ENCODE measurements around the gene ENTPD7.
"Not testable (repeated sequence)": the region's sequence is repeated elsewhere in the genome, so short reads cannot be mapped to it uniquely, and the experiment has no call there.

The ENTPD7 gene

GRCh38 chr10:99685597-99685967, 26.3 kb downstream of the ENTPD7 start:
- no peak for DNase-seq (ENCODE audit: low read depth in 2 of 2)

GRCh38 chr10:99689461-99689860, 30.2 kb downstream of the ENTPD7 start:
- no peak for DNase-seq (ENCODE audit: low read depth in 2 of 2)

- no peak for DNase-seq (ENCODE audit: low read depth in 2 of 2)
Observed at GRCh38 chr10:99693933-99694583, 34.7 kb downstream of the ENTPD7 start.

DNA sequence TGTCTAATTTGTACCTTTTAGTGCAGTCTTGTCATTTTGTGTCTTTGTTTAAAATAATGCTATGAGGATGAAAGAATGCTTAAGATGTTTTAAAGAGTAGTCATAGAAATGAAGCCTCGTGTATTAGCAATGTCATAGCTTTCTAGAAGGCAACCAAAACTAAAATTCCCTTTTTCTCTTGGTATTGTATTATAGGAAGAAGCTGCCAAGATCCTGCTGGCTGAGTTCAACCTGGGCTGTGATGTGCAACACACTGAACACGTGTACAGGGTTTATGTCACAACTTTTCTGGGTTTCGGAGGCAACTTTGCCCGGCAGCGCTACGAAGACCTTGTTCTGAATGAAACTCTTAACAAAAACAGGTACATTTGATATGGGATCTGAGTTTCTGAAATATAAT, 36.5 kb downstream of the ENTPD7 start:
- DNase-seq (ENCODE audit: low read depth in 2 of 2): no peak

DNA sequence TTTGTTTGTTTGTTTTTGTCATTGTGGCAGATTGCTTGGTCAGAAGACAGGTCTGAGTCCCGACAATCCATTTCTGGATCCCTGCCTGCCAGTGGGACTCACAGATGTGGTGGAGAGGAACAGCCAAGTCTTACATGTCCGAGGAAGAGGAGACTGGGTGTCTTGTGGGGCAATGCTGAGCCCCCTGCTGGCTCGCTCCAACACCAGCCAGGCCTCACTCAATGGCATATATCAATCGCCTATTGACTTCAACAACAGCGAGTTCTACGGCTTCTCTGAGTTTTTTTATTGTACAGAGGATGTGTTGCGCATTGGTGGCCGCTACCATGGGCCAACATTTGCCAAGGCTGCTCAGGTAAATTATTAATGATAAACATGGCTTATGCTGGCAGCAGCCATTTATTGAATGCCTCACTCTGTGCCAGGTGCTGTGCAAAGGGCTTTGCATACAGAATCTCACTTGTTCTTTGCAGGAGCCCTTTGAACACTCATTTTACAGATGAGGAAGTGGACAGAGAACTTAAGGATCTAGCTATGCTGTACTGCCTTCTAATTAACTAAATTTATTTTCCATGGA, 39.3 kb downstream of the ENTPD7 start:
- no peak for DNase-seq (ENCODE audit: low read depth in 2 of 2)

- DNase-seq (ENCODE audit: low read depth in 2 of 2): no peak
Observed at GRCh38 chr10:99700649-99701048, 41.3 kb downstream of the ENTPD7 start.

DNA sequence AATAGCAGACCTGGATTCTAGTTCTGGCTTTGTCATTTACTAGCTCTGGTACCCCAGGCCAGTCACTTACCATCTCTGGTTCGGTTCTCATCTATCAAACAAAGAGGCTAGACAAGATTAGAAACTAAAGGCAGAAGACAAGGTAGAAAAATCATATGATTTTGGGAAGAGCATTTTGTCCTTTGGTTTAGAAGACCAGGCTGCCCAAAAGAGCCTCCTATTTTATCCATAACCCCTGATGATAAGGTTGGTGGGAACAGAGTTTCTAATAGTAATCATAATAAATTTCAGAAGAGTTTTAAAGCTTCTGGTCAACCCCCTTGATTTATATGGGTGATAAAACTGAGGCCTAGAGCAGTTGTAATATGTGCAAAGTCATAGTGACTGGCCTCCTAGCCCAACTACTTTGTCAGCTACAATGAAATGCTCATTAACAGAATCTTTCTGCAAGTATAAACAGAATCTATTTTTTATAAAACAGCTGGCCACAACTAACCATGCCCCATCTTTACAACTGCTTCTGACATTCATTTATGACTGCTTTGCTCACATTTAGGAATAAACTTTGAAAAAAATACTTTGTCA, 49.2 kb downstream of the ENTPD7 start:
- no peak for DNase-seq (ENCODE audit: low read depth in 2 of 2)

DNA sequence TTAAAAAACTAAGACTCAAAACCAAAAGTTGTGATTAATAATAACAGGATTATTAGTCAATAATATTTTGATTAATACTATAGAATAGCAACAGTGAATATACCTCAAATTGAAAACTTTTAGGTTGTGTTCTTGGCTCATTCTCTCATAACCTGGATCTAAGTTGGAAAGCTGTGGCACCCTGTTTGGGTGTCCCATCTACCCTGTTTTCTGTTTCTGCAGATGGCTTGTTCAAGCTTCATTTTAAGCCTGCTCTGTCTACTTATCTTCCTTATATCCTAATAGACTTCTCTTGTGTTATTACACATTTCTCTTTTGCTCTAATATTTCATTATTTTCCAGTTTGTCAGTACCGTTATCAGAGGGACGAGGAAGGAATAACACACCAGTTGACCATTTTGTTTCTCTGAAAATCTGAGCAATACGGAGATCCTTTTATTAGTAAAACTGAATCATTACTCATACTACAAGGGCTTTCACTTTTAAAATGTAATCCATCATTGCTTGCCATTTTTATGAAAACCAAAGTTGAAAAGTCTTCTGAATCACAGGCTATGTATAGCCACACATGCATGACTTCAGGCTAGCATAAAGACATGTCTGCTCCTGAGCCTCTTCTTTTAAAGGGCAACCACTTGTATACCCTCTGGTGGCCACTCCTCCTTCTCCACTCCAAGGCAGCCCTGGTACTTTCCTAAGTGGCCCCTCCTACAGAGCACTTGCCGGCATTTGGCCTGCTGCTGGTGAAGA, 50.3 kb downstream of the ENTPD7 start:
- no peak for DNase-seq (ENCODE audit: low read depth in 2 of 2)

DNA sequence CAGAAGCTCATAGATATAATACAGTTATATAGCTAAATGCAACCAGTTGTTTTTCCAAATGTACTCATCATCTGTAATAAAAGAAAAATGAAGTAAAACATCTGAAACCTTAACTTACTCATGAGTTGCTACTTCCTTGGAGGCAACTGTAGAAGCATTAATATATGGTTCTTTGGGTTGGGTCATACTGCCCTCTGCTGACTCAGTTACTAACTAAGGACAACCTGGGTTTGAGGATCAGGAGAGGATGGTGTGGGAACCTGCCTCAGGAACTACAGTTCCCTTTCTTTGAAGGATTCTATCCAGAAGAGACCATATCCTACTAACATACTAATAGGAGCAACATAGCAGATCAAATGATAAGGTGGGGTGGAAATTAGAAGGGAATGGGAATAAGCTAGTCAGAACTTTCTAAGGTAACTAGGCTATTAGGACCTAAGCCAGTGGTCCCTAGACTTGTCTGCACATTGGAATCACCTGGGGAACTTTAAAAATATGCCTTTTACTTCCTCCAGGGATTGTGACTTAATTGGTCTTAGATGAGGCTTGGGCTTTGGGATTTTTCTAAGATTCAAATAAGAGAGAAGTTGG, 51.9 kb downstream of the ENTPD7 start:
- DNase-seq (ENCODE audit: low read depth in 2 of 2): no peak

DNA sequence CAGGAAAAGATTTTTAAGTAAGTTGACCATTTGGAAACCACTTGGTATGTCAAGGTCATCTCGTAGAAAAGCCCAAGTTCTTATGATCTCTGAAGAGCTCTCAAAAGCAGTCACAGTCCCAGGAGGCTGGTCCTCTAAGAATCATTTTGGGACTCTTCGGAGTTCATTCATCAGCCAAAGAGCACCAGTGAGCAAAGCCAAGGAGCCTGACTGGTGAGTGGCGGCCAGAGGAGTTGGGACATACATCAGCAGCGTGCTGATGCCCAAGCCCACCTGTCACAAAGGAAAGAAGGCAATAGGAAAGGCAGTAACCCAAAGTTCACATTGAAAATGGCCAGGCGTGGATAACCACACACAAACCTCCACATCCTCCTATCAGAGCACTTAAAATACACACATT, 55.1 kb downstream of the ENTPD7 start:
- DNase-seq (ENCODE audit: low read depth in 2 of 2): no peak

GRCh38 chr10:99720387-99720786, 61.1 kb downstream of the ENTPD7 start:
- DNase-seq (ENCODE audit: low read depth in 2 of 2): no peak

GRCh38 chr10:99730026-99730425, 70.7 kb downstream of the ENTPD7 start:
- DNase-seq (ENCODE audit: low read depth in 2 of 2): no peak

DNA sequence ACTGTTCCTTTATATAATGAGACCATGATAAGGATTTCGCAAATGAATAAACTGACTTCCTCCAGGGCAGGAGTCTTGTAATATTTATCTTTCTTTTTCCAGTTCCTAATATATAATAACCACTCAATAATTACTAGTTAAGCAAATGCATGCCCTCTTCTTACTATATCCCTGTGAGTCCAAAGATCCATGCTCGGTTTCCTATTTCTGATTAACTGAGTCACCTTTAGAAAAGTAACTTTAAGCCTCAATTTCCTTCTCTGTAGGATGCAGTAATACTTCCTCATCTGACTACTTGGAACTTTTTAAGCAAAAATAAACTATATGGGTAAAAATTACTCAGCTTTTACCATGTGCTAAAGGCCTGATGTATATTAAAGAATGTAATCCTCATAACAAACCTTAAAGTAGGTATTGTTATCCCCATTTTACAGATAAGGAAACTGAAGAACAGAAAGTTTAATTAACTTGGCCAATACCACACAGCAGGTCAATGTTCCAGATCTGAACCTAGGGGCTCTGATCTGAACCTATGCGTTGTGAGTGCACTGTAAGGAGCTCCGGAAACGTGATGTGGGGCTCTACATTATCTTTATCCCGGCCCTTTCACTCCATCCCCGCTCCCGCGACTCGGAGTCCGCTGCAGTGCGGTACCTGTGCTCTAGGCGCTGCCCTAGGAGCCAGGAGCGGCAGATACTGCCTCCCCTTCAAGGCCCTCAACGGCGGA, 72.2 kb downstream of the ENTPD7 start:
- no peak for DNase-seq (ENCODE audit: low read depth in 2 of 2)

- DNase-seq (ENCODE audit: low read depth in 2 of 2): peak; percentile 88 to 90
Observed at GRCh38 chr10:99732033-99732842, 72.9 kb downstream of the ENTPD7 start, which contains the start of the genes COX15 and CUTC. Gene COX15, minus strand, starts transcription at chr10:99732127. Its CDS starts 78 bp downstream, at chr10:99732049. Gene CUTC, plus strand, starts transcription at chr10:99732234. Its CDS starts 115 bp downstream, at chr10:99732349.

DNA sequence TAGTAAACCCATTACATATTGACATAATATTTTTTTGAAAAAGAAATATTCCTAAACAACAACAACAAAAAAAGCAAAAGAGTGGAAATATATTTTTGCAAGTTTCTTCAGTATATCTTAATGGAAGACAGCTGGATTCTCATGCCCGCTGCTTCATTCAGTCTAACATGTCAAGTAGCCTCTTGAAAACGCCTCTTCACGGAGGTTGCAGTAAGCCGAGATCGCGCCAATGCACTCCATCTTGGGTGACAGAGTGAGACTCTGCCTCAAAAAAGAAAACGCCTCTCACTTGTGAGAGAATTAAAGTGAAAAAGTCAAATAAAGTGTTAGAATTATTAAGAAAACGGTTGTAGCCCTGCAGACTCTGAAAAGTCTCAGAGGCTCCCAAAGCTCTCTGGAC, 74.1 kb downstream of the ENTPD7 start:
- DNase-seq (ENCODE audit: low read depth in 2 of 2): no peak

- not testable (repeated sequence) for DNase-seq (ENCODE audit: low read depth in 2 of 2)
Observed at GRCh38 chr10:99734111-99734510, 74.8 kb downstream of the ENTPD7 start.

GRCh38 chr10:99740260-99740659, 81.0 kb downstream of the ENTPD7 start:
- no peak for DNase-seq (ENCODE audit: low read depth in 2 of 2)

DNA sequence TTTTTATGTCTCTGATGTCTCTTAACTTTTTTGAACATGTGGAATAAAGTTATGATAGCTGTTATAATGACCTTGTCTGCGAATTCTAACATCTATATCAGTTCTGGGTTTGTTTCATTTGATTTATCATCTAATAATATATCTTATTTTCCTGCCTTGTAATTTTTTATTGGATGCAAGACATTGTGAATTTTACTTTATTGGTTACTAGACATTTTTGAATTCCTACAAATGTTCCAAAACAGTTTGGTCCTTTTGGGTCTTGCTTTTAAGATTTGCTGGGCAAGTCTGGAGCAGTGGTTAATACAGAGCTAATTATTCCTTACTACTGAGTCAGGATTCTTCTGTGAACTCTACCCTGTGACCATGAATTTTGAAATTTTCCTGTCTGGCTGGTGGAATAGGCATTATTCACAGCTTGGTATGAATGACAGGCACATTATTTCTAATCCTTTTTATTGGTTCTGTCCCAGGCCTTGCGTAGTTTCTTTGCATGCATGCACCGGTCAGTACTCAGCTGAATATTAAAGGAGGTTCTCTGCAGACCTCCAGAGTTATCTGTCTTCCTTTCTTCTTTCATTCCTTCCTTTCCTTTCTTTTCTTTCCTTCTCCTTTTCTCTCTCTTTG, 81.7 kb downstream of the ENTPD7 start:
- DNase-seq (ENCODE audit: low read depth in 2 of 2): no peak

- no peak for DNase-seq (ENCODE audit: low read depth in 2 of 2)
Observed at GRCh38 chr10:99742254-99742653, 82.9 kb downstream of the ENTPD7 start.

DNA sequence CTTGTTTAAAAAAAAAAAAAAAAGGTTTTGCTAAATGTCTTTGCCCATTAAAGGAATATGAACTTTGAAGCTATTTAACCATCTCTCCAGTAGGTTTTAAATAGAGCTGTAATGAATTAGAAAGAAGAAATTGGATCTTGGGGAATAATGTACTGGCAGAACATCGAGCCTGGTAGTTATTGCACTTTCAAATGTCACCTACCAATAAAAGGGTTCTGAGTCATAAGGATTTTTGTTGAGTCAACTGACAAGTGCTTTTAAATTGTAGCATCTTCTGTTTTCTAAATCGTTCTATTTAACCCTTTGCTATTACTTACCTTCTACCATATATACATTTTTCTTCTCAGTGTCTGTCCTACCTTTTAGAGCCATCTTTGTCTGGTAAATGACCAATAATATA, 83.4 kb downstream of the ENTPD7 start:
- no peak for DNase-seq (ENCODE audit: low read depth in 2 of 2)
